HFFc6 (cell line): ENCODE results near the gene TRIP10. TPM values are rescaled to one million over a fixed set of nuclear protein-coding genes. Genes with fewer than 3 reads are reported as not detected.

Source experiments
- DNase-seq: peaks from one replicate; pipeline ENCODE4 v3.0.0-alpha.2; 2018
- H3K27ac Mint-ChIP-seq: 2 replicates; pipeline ENCODE4 v1.8.0; 2020; ENCODE audit warnings: mild to moderate bottlenecking, mixed read lengths
- H3K27me3 Mint-ChIP-seq: 2 replicates; pipeline ENCODE4 v1.8.0; 2021; ENCODE audit warnings: mild to moderate bottlenecking, moderate library complexity, mixed read lengths; ENCODE audit not compliant: insufficient read depth
- H3K36me3 Mint-ChIP-seq: 2 replicates; pipeline ENCODE4 v1.8.0; 2021; ENCODE audit warnings: low read depth, mixed read lengths
- H3K4me1 Mint-ChIP-seq: 2 replicates; pipeline ENCODE4 v1.8.0; 2020; ENCODE audit warnings: low read depth, mixed read lengths
- H3K4me3 Mint-ChIP-seq: 2 replicates; pipeline ENCODE4 v1.8.0; 2020; ENCODE audit warnings: mild to moderate bottlenecking, moderate library complexity, mixed read lengths
- H3K9me3 Mint-ChIP-seq: 2 replicates; pipeline ENCODE4 v1.8.0; 2020; ENCODE audit warnings: mild to moderate bottlenecking, mixed read lengths
- total RNA-seq, 6 experiments: library from RNA; stranded (reverse); fragmentation: NEBNext Ultra II Directional; extraction: Animal tissue kit (Norgen Biotek cat#: 25700); gene quantifications; 2 replicates in 1 of 6; 3 replicates in 5 of 6; pipeline ENCODE4 v1.2.3, GENCODE V29; 2021
- TF ChIP-seq, protein P1 (sequence below): fragments of 200-600 bp; sonication (generic); IDR thresholded peaks from 2 replicates; pipeline ENCODE4 v1.5.0; 2021; ENCODE audit warnings: antibody characterized with exemption, mild to moderate bottlenecking

TRIP10 gene
- total RNA-seq, 6 experiments from 2014 or later: 46.1 to 53.3 (median 48.8) TPM

DNA sequence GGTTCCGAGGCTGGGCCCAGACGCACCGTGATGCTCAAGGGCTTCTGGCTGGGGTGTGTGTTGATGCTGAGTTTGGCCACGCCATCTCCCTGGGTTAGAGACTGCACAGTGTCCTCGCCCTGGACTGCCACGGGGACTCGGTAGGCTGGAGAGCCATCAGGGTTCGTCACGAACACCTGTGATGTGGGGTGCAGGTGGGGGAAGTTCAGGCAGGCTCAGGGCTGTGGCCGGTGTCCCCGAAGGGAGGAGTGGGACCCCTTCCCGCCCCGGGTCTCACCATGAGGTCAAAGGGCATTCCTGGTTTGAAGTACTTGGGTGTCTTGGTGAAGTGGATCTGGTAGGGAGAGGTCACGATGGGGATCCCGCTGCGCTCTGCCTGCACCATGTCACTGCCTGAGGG lies 27.2 kb upstream of the TRIP10 start:
- DNase-seq: no peak
- Mint-ChIP-seq H3K27me3 (peaks cover 37% of the 10 kb centered on the region), H3K27ac (no peak overlapping the region), H3K4me3 (no peak overlapping the region), H3K9me3 (peaks cover 2% of the 10 kb centered on the region), H3K4me1 (no peaks in the 10 kb centered on the region), H3K36me3 (peaks cover 1% of the 10 kb centered on the region)
- TF ChIP-seq, protein P1, sequence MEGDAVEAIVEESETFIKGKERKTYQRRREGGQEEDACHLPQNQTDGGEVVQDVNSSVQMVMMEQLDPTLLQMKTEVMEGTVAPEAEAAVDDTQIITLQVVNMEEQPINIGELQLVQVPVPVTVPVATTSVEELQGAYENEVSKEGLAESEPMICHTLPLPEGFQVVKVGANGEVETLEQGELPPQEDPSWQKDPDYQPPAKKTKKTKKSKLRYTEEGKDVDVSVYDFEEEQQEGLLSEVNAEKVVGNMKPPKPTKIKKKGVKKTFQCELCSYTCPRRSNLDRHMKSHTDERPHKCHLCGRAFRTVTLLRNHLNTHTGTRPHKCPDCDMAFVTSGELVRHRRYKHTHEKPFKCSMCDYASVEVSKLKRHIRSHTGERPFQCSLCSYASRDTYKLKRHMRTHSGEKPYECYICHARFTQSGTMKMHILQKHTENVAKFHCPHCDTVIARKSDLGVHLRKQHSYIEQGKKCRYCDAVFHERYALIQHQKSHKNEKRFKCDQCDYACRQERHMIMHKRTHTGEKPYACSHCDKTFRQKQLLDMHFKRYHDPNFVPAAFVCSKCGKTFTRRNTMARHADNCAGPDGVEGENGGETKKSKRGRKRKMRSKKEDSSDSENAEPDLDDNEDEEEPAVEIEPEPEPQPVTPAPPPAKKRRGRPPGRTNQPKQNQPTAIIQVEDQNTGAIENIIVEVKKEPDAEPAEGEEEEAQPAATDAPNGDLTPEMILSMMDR: no peak

DNA sequence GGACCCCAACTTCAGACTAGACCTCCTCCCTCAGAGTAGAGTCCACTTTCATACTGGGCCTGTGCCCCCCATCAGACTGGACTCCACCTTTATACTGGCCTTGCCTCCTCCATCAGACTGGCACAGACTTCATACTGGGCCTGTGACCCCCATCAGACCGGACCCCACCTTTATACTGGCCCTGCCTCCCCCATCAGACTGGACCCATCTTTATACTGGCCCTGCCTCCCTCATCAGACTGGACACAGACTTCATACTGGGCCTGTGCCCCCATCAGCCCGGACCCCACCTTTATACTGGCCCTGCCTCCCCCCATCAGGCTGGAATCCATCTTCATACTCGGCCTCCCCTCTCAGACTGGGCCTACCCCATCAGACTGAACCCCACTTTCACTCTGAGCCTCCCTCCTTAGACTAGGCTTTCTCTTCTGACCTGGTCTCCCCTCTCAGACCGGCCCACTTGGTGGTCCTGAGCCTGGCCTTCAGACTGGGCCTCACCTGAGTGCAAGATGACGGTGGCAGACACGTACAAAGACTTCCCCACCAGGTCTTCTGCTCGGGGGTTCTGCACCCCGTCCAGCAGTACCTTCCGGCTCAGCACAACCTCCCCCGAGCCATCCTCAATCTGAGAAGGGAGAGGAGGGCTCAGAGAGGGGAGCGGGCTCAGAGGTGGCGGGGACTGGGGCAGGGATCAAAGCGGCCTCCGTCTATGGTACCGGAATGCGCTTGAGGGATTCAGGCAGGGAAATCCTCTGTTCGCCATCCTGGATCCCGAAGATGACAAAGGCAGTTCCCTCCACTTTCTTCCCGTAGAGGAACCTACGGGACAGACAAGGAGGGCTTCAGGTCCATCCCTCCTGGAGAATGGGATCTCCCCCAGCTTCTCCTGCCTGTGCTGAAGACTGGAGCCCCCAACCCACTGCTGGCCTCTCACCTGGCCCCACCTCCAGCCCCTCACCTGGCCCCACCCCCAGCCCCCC lies 26.5 kb upstream of the TRIP10 start:
- H3K27ac Mint-ChIP-seq: no peak overlapping the region
- TF ChIP-seq, protein P1: no peak
- peaks cover 38% of the 10 kb centered on the region for H3K27me3 Mint-ChIP-seq

DNA sequence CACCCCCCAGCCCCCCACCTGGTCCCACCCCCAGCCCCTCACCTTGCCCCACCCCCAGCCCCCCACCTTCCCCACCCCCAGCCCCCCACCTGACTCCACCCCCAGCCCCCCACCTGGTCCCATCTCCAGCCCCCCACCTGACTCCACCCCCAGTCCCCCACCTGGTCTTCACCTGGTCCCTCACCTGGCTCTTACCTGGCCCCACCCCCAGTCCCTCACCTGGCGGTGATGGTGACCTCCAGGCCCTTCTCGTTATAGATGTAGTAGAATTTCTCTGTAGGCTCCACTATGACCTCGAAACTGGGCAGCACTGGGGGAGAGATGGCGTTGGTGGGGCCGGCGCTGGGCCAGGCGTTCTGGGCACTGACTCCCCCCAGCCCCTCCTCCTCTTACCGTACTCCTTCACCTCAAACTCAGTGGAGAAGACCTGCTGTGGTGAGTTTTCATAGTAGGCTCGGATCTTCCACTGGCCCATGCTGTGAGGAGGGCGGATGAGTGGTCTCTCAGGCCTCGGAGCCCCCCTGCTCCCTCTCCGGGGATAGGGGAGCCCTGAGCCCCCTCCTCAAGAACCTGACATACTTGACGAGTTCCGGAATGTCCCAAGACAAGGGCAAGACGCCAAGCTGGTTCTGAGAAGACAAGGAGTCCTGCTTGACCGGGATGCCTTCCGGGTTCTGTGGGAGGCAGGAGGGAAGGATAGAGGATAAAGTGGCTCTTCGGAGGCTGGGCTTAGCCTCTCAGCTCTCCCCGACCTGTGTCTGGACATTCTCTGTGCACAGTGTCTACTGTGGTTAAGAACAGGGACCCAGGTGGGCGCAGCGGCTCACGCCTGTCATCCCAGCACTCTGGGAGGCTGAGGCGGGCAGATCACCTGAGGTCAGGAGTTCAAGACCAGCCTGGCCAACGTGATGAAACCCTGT lies 25.4 kb upstream of the TRIP10 start:
- Mint-ChIP-seq H3K4me1 (no peaks in the 10 kb centered on the region), H3K9me3 (peaks cover 14% of the 10 kb centered on the region), H3K27ac (no peak overlapping the region), H3K27me3 (peaks cover 32% of the 10 kb centered on the region), H3K4me3 (no peak overlapping the region), H3K36me3 (peaks cover 6% of the 10 kb centered on the region)
- TF ChIP-seq, protein P1: no peak
- DNase-seq: no peak

More for the DNA sequence above, 26.5 kb upstream of the TRIP10 start:
- H3K36me3 Mint-ChIP-seq: peaks cover 6% of the 10 kb centered on the region
- no peak overlapping the region for H3K4me3 Mint-ChIP-seq
- no peaks in the 10 kb centered on the region for H3K4me1 Mint-ChIP-seq
- no peak for DNase-seq
- H3K9me3 Mint-ChIP-seq: peaks cover 9% of the 10 kb centered on the region

DNA sequence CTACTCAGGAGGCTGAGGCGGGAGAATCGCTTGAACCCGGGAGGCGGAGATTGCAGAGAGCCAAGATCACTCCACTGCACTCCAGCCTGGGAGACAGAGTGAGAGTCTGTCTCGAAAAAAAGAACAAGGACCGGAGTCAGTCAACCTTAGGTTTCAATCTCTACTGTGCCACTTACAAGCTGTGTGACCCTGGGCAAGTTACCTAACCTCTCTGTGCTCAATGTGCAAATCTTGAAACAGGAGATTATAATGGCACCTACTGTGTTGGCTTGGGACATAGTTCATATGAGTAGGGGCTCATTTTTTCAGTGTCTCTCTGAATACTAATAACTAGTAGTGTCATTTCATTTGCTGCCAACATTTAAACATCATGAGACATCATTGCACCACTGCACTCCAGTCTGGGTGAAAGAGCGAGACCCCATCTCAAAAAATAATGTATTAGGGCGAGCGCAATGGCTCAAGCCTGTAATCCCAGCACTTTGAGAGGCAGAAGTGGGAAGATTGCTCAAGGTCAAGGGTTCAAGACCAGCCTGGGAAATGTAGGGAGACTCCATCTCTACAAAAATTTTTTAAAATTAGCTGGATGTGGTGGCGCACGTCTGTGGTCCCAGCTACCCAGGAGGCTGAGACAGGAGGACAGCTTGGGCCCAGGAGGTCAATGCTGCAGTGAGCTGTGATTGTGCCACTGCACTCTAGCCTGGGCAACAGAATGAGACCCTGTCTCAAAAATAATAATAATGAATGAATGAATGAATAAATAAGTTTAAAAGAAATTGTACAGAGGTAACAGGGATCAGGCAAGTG lies 24.5 kb upstream of the TRIP10 start:
- Mint-ChIP-seq H3K27me3 (peaks cover 25% of the 10 kb centered on the region), H3K9me3 (peaks cover 14% of the 10 kb centered on the region), H3K27ac (no peak overlapping the region), H3K4me3 (no peak overlapping the region), H3K4me1 (no peaks in the 10 kb centered on the region), H3K36me3 (peaks cover 6% of the 10 kb centered on the region)
- TF ChIP-seq, protein P1: no peak
- no peak for DNase-seq

DNA sequence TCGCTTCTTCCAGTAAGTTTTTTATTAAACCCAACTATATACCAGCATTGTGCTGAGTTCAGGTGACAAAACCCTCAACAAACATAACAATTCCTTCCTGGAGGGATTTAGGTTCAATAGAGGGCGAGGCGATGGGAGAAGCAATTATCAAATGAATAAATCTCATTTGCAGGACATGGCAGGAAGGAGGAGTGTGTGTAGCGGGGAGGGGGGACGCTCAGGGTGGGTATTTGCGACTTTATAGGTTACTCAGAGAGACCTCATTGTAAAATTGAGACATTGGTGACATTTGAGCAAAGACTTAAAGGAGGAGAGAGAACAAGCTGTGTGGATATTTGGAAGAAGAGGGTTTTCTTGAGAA lies 22.9 kb upstream of the TRIP10 start:
- TF ChIP-seq, protein P1: no peak
- H3K4me1 Mint-ChIP-seq: peaks cover 9% of the 10 kb centered on the region
- H3K36me3 Mint-ChIP-seq: peaks cover 6% of the 10 kb centered on the region
- H3K9me3 Mint-ChIP-seq: peaks cover 14% of the 10 kb centered on the region
- H3K27me3 Mint-ChIP-seq: peaks cover 13% of the 10 kb centered on the region
- no peak overlapping the region for H3K4me3 Mint-ChIP-seq
- H3K27ac Mint-ChIP-seq: no peak overlapping the region
- DNase-seq: no peak
